MM.1S (cell line): ENCODE data around the gene RAB43.
"Not testable (repeated sequence)": the region's sequence is repeated elsewhere in the genome, so short reads cannot be mapped to it uniquely, and the experiment has no call there.

ENCODE experiments used
- DNase-seq: peaks from one replicate; pipeline ENCODE4 v3.0.0-alpha.2; 2015
- H2AFZ ChIP-seq: fragments of 300-600 bp; sonication (generic); 2 replicates; pipeline ENCODE4 v1.6.0; 2016; ENCODE audit warnings: antibody characterized with exemption, low read length
- H3F3A ChIP-seq: fragments of 300-600 bp; sonication (generic); 2 replicates; pipeline ENCODE4 v1.6.1; 2016; ENCODE audit warnings: mild to moderate bottlenecking, antibody characterized with exemption, low read length, moderate library complexity, mixed read lengths; ENCODE audit not compliant: insufficient read depth
- H3K27ac ChIP-seq: fragments of 300-600 bp; sonication (generic); 2 replicates; pipeline ENCODE4 v1.5.1; 2016; ENCODE audit warnings: mild to moderate bottlenecking, low read length
- H3K27me3 ChIP-seq: fragments of 300-600 bp; sonication (generic); replicated peaks from 2 replicates; pipeline ENCODE4 v1.6.0; 2016; ENCODE audit warnings: low read length; ENCODE audit not compliant: insufficient read depth
- H3K36me3 ChIP-seq: fragments of 300-600 bp; sonication (generic); replicated peaks from 2 replicates; pipeline ENCODE4 v1.6.1; 2016; ENCODE audit warnings: mild to moderate bottlenecking, low read length, mixed read lengths; ENCODE audit not compliant: insufficient read depth
- H3K4me1 ChIP-seq: fragments of 300-600 bp; sonication (generic); 2 replicates; pipeline ENCODE4 v1.6.1; 2016; ENCODE audit warnings: low read length, mixed read lengths
- H3K4me2 ChIP-seq: fragments of 300-600 bp; sonication (generic); 2 replicates; pipeline ENCODE4 v1.6.0; 2016; ENCODE audit warnings: low read depth, low read length
- H3K4me3 ChIP-seq: fragments of 300-600 bp; sonication (generic); 2 replicates; pipeline ENCODE4 v1.5.1; 2016; ENCODE audit warnings: low read length, mixed read lengths
- H3K79me2 ChIP-seq: fragments of 300-600 bp; sonication (generic); 2 replicates; pipeline ENCODE4 v1.6.1; 2016; ENCODE audit warnings: mixed run types, low read length, mixed read lengths
- H3K9ac ChIP-seq: fragments of 300-600 bp; sonication (generic); 2 replicates; pipeline ENCODE4 v1.6.1; 2016; ENCODE audit warnings: low read length, mixed read lengths
- H3K9me2 ChIP-seq: fragments of 300-600 bp; sonication (generic); replicated peaks from 2 replicates; pipeline ENCODE4 v1.6.1; 2016; ENCODE audit warnings: mild to moderate bottlenecking, low read length, mixed read lengths; ENCODE audit not compliant: insufficient read depth
- H3K9me3 ChIP-seq: fragments of 300-600 bp; sonication (generic); replicated peaks from 2 replicates; pipeline ENCODE4 v1.6.1; 2016; ENCODE audit warnings: mild to moderate bottlenecking, low read length, mixed read lengths; ENCODE audit not compliant: insufficient read depth
- H4K20me1 ChIP-seq: fragments of 300-600 bp; sonication (generic); 2 replicates; pipeline ENCODE4 v1.6.1; 2016; ENCODE audit warnings: mild to moderate bottlenecking, low read length, moderate library complexity, mixed read lengths; ENCODE audit not compliant: insufficient read depth
- CTCF ChIP-seq: fragments of 300-600 bp; sonication (generic); IDR thresholded peaks from 2 replicates; pipeline ENCODE4 v1.5.1; 2016; ENCODE audit warnings: antibody characterized with exemption, low read length, mixed read lengths
- EZH2 ChIP-seq: fragments of 300-600 bp; sonication (generic); optimal IDR thresholded peaks from 2 replicates; pipeline ENCODE3; 2017; ENCODE audit warnings: low read depth, mild to moderate bottlenecking, antibody characterized with exemption, low read length, mixed read lengths
- EZH2phosphoT487 ChIP-seq: fragments of 300-600 bp; sonication (generic); IDR thresholded peaks from 2 replicates; pipeline ENCODE4 v1.6.1; 2018; ENCODE audit warnings: antibody characterized with exemption, low read length

Gene RAB43

GRCh38 chr3:129116482-129116946 is 5.1 kb downstream of the RAB43 start:
- Histone ChIP-seq H3K27me3 (no peaks in the 10 kb centered on the region), H2AFZ (no peak overlapping the region), H4K20me1 (no peaks in the 10 kb centered on the region), H3K36me3 (0 out of 2 replicates have a peak, but pooled peaks cover 2% of the 10 kb centered on the region), H3K9ac (no peak overlapping the region), H3F3A (peaks cover 31% of the 10 kb centered on the region), H3K4me2 (no peak overlapping the region), H3K9me2 (no peaks in the 10 kb centered on the region), H3K79me2 (peaks cover 84% of the 10 kb centered on the region), H3K27ac (no peak overlapping the region), H3K4me1 (peaks cover 28% of the 10 kb centered on the region), H3K4me3 (no peak overlapping the region), H3K9me3 (no peaks in the 10 kb centered on the region)
- TF ChIP-seq EZH2phosphoT487 (no peak), CTCF (no peak), EZH2 (no peak)
- no peak for DNase-seq

- no peak overlapping the region for H3K27ac ChIP-seq
- no peak overlapping the region for H3K4me2 ChIP-seq
Measured at GRCh38 chr3:129114455-129114854, 7.1 kb downstream of the RAB43 start.

GRCh38 chr3:129112308-129113052 is 9.1 kb downstream of the RAB43 start:
- peaks cover 24% of the 10 kb centered on the region for H3K4me1 ChIP-seq
- H3K79me2 ChIP-seq, result peaks cover 95% of the 10 kb centered on the region
- no peak overlapping the region for H3K4me3 ChIP-seq
- TF ChIP-seq EZH2phosphoT487, result no peak
- no peak for TF ChIP-seq EZH2
- no peak for TF ChIP-seq CTCF
- peaks cover 2% of the 10 kb centered on the region; the same call in 1 of the 2 replicates for H3K36me3 ChIP-seq
- no peak overlapping the region for H3K27ac ChIP-seq
- H3K9ac ChIP-seq, result no peak overlapping the region
- DNase-seq, result no peak
- no peaks in the 10 kb centered on the region for H3K9me2 ChIP-seq
- no peaks in the 10 kb centered on the region for H3K9me3 ChIP-seq
- no peak overlapping the region for H2AFZ ChIP-seq
- no peaks in the 10 kb centered on the region for H3K27me3 ChIP-seq
- no peaks in the 10 kb centered on the region for H4K20me1 ChIP-seq
- H3F3A ChIP-seq, result no peaks in the 10 kb centered on the region
- H3K4me2 ChIP-seq, result no peak overlapping the region

More at GRCh38 chr3:129114455-129114854, 7.1 kb downstream of the RAB43 start:
- H3K36me3 ChIP-seq, result 0 out of 2 replicates have a peak, but pooled peaks cover 2% of the 10 kb centered on the region
- no peak overlapping the region for H3K9ac ChIP-seq
- H2AFZ ChIP-seq, result no peak overlapping the region
- peaks cover 28% of the 10 kb centered on the region for H3K4me1 ChIP-seq
- H3K9me2 ChIP-seq, result no peaks in the 10 kb centered on the region
- no peaks in the 10 kb centered on the region for H3K9me3 ChIP-seq
- peaks cover 96% of the 10 kb centered on the region for H3K79me2 ChIP-seq
- no peaks in the 10 kb centered on the region for H4K20me1 ChIP-seq
- DNase-seq, result no peak
- no peaks in the 10 kb centered on the region for H3K27me3 ChIP-seq
- no peak for TF ChIP-seq EZH2phosphoT487
- no peak for TF ChIP-seq EZH2
- TF ChIP-seq CTCF, result no peak
- peaks cover 13% of the 10 kb centered on the region for H3F3A ChIP-seq
- H3K4me3 ChIP-seq, result no peak overlapping the region

GRCh38 chr3:129111076-129111780 is 10.4 kb downstream of the RAB43 start:
- not testable (repeated sequence) for DNase-seq, H4K20me1 ChIP-seq
- peaks cover 95% of the 10 kb centered on the region for H3K79me2 ChIP-seq

More at GRCh38 chr3:129111076-129111780, 10.4 kb downstream of the RAB43 start:
- H3K27me3 ChIP-seq, H2AFZ ChIP-seq, H3F3A ChIP-seq, H3K4me3 ChIP-seq, H3K4me2 ChIP-seq, H3K36me3 ChIP-seq, H3K9ac ChIP-seq, H3K27ac ChIP-seq, H3K9me3 ChIP-seq, H3K9me2 ChIP-seq: not testable (repeated sequence)
- peaks cover 27% of the 10 kb centered on the region for H3K4me1 ChIP-seq
